Fibroblast of the aortic adventitia (primary cell): ENCODE results near the gene LRP2. TPM values are rescaled to one million over a fixed set of nuclear protein-coding genes. Genes with fewer than 3 reads are reported as not detected.

ENCODE experiments used
- DNase-seq: peaks from one replicate; pipeline ENCODE4 v3.0.0-alpha.2; 2010; ENCODE audit warnings: low read depth
- H3K4me3 ChIP-seq: 2 replicates; pipeline ENCODE4 v1.5.1; 2011; ENCODE audit warnings: low read depth, mild to moderate bottlenecking, control low read depth, low read length, moderate library complexity
- total RNA-seq: library from RNA; depleted of rRNA; stranded (reverse); fragments of >200 nt; gene quantifications from 2 replicates; pipeline ENCODE4 v1.2.3, GENCODE V29; 2012; ENCODE audit warnings: low replicate concordance
- TF ChIP-seq, protein P1 (sequence below): IDR thresholded peaks from 2 replicates; pipeline ENCODE4 v1.5.1; 2011; ENCODE audit warnings: mild to moderate bottlenecking, low read length, control low read depth, inconsistent platforms; ENCODE audit not compliant: insufficient read depth

The LRP2 gene
- total RNA-seq, 1 donor: not detected

DNA sequence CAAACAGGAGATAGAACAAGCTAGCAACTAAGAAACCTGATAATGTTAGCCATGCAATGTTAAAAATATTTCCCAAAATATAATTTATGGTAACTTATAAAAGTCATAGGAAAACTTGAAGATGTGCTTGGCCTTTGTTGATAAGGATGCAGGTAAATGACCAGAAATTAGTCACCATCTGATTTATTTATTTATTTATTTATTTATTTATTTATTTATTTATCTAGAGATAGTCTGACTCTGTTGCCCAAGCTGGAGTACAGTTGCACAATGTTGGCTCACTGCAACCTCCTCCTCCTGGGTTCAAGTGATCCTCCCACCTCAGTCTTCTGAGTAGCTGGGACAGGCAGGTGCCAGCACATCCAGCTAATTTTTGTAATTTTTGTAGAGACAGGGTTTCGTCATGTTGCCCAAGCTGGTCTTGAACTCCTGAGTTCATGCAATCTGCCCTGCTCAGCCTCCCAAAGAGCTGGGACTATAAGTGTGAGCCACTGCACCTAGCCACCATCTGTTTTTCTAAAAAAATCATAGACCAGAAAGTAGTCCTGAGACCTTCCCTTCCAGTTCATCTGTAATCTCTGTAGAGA is 183.4 kb downstream of the LRP2 start:
- TF ChIP-seq, protein P1, sequence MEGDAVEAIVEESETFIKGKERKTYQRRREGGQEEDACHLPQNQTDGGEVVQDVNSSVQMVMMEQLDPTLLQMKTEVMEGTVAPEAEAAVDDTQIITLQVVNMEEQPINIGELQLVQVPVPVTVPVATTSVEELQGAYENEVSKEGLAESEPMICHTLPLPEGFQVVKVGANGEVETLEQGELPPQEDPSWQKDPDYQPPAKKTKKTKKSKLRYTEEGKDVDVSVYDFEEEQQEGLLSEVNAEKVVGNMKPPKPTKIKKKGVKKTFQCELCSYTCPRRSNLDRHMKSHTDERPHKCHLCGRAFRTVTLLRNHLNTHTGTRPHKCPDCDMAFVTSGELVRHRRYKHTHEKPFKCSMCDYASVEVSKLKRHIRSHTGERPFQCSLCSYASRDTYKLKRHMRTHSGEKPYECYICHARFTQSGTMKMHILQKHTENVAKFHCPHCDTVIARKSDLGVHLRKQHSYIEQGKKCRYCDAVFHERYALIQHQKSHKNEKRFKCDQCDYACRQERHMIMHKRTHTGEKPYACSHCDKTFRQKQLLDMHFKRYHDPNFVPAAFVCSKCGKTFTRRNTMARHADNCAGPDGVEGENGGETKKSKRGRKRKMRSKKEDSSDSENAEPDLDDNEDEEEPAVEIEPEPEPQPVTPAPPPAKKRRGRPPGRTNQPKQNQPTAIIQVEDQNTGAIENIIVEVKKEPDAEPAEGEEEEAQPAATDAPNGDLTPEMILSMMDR: no peak
- DNase-seq: no peak

GRCh38 chr2:169178364-169178763 is 184.0 kb downstream of the LRP2 start:
- DNase-seq: no peak
- H3K4me3 ChIP-seq: no peak overlapping the region
- TF ChIP-seq, protein P1: no peak

More for the DNA sequence above, 183.4 kb downstream of the LRP2 start:
- H3K4me3 ChIP-seq: no peak overlapping the region

GRCh38 chr2:169175112-169175511 is 187.2 kb downstream of the LRP2 start:
- H3K4me3 ChIP-seq: no peak overlapping the region
- no peak for DNase-seq
- TF ChIP-seq, protein P1: no peak

DNA sequence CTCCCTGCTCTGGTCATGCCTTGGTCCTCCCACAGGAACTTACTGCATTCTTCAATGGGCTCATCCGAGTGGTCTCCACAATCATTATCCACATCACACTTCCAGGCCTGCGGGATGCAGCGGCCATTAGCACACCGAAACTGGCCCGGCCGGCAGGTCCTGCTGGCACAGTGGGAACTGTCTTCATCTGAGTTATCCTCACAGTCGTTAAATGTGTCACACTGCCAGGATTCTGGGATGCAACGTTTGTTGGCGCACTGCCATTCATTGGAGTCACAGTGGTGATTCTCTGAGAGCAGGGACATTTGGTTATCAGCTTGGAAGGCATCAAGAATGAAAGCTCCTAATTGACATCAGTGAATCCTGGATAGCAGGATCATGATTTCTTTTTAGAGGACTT is 188.5 kb downstream of the LRP2 start:
- no peak overlapping the region for H3K4me3 ChIP-seq
- TF ChIP-seq, protein P1: no peak
- no peak for DNase-seq

GRCh38 chr2:169172914-169173313 is 189.4 kb downstream of the LRP2 start:
- H3K4me3 ChIP-seq: no peak overlapping the region
- TF ChIP-seq, protein P1: no peak
- no peak for DNase-seq

- DNase-seq: no peak
- TF ChIP-seq, protein P1: no peak
- no peak overlapping the region for H3K4me3 ChIP-seq
Measured at GRCh38 chr2:169172151-169172735, 190.1 kb downstream of the LRP2 start.
